Lower leg skin (tissue), 3 donors: ENCODE measurements around the gene RAD51B.

Source experiments
- CTCF ChIP-seq, 3 donors: fragments of 450-650 bp; IDR thresholded peaks; one replicate each; pipeline ENCODE4 v1.5.1; 2016; ENCODE audit warnings: antibody characterized with exemption in 3 of 3, mild to moderate bottlenecking in 3 of 3, moderate library complexity in 2 of 3
- POLR2A ChIP-seq, 2 donors: fragments of 450-650 bp; IDR thresholded peaks; one replicate each; pipeline ENCODE4 v1.6.1; 2016 to 2017; ENCODE audit warnings: antibody characterized with exemption in 2 of 2, mild to moderate bottlenecking in 1 of 2, moderate library complexity in 1 of 2

GRCh38 chr14:67835596-67835995, 16.0 kb downstream of the RAD51B start:
- no peak for TF ChIP-seq CTCF (IDR thresholded peaks at IDR 0.05)
- no peak for TF ChIP-seq POLR2A (IDR thresholded peaks at IDR 0.05)
